RWPE2 (cell line): ENCODE data around the gene CLIC1.

ENCODE experiments used
- ATAC-seq: fragments of 200-7000 bp; cut with Tn5 transposase; 3 replicates; pipeline ENCODE4 v1.9.1; 2021; ENCODE audit warnings: low read depth
- DNase-seq: peaks from one replicate; pipeline ENCODE4 v3.0.0-alpha.2; 2020; ENCODE audit warnings: low spot score
- H3K27ac ChIP-seq: fragments of 450-650 bp; 2 replicates; pipeline ENCODE4 v1.5.1; 2017; ENCODE audit warnings: mild to moderate bottlenecking; ENCODE audit not compliant: poor library complexity, severe bottlenecking
- H3K27me3 ChIP-seq: fragments of 250-450 bp; sonication (Bioruptor Pico); 2 replicates; pipeline ENCODE4 v1.5.1; 2021; ENCODE audit warnings: mild to moderate bottlenecking, moderate library complexity; ENCODE audit not compliant: insufficient read depth, poor library complexity, severe bottlenecking
- H3K36me3 ChIP-seq: fragments of 250-450 bp; sonication (Bioruptor Pico); 2 replicates; pipeline ENCODE4 v1.5.1; 2020; ENCODE audit warnings: low read depth, mild to moderate bottlenecking, moderate library complexity
- H3K4me1 ChIP-seq: fragments of 250-450 bp; sonication (Bioruptor Pico); 2 replicates; pipeline ENCODE4 v1.5.1; 2021; ENCODE audit warnings: mild to moderate bottlenecking, moderate library complexity; ENCODE audit not compliant: insufficient read depth, poor library complexity, severe bottlenecking
- H3K4me3 ChIP-seq: fragments of 250-450 bp; sonication (Bioruptor Pico); 2 replicates; pipeline ENCODE4 v1.5.1; 2021; ENCODE audit warnings: mild to moderate bottlenecking, moderate library complexity; ENCODE audit not compliant: severe bottlenecking
- H3K9me3 ChIP-seq: fragments of 250-450 bp; sonication (Bioruptor Pico); 2 replicates; pipeline ENCODE4 v1.5.1; 2021; ENCODE audit warnings: mild to moderate bottlenecking, moderate library complexity; ENCODE audit not compliant: severe bottlenecking
- TF ChIP-seq, protein P1 (sequence below): fragments of 450-650 bp; IDR thresholded peaks from one replicate; pipeline ENCODE4 v1.5.1; 2017; ENCODE audit warnings: mild to moderate bottlenecking, moderate library complexity; ENCODE audit not compliant: poor library complexity, severe bottlenecking

Gene CLIC1

DNA sequence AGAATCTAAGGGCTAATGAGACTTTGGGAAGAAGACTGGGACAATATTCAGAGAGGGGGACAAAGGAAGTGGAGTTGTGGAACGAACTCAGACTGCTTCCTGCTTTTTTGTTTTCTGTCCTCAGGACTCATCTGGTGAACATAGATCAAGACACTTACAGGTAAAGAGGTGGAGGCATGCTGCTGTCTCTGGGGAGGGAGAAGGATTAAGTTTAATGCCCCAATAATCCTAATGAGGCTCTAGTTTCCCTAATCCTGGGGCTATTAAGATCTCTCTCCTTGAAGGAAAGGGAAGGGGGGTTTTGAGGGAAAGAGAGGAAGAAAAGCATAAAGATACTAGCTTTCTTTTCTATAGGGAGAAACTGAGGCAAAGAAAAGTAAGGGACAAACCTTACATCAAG is 8.1 kb upstream of the CLIC1 start:
- no peaks in the 10 kb centered on the region for H3K27me3 ChIP-seq
- H3K27ac ChIP-seq, result no peak overlapping the region
- H3K36me3 ChIP-seq, result peaks cover 44% of the 10 kb centered on the region
- DNase-seq (no peak), ATAC-seq (no peak)
- TF ChIP-seq, protein P1, sequence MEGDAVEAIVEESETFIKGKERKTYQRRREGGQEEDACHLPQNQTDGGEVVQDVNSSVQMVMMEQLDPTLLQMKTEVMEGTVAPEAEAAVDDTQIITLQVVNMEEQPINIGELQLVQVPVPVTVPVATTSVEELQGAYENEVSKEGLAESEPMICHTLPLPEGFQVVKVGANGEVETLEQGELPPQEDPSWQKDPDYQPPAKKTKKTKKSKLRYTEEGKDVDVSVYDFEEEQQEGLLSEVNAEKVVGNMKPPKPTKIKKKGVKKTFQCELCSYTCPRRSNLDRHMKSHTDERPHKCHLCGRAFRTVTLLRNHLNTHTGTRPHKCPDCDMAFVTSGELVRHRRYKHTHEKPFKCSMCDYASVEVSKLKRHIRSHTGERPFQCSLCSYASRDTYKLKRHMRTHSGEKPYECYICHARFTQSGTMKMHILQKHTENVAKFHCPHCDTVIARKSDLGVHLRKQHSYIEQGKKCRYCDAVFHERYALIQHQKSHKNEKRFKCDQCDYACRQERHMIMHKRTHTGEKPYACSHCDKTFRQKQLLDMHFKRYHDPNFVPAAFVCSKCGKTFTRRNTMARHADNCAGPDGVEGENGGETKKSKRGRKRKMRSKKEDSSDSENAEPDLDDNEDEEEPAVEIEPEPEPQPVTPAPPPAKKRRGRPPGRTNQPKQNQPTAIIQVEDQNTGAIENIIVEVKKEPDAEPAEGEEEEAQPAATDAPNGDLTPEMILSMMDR, result no peak
- no peak overlapping the region for H3K4me3 ChIP-seq
- peaks cover under 1% of the 10 kb centered on the region for H3K4me1 ChIP-seq
- no peaks in the 10 kb centered on the region for H3K9me3 ChIP-seq

DNA sequence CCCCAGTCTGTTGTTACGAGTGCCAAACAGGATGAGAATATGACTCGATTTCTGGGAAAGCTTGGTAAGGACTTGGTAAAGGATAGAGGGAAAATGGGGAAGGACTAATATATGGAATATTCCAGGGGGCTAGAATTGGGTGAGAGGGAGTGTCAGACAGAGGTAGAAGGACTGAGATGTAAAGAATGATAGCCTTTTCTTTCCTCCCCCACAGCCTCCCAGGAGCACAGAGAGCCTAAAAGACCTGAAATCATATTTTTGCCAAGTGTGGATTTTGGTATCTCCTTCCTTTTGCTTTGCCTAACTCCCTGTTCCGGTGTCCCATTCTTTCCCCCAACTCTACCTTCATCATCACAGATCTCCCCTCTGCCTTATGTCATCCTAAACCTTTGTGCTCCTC is 6.6 kb upstream of the CLIC1 start:
- TF ChIP-seq, protein P1, result no peak
- H3K36me3 ChIP-seq, result peaks cover 43% of the 10 kb centered on the region
- H3K27me3 ChIP-seq, result no peaks in the 10 kb centered on the region
- no peak for DNase-seq
- peaks cover 16% of the 10 kb centered on the region for H3K4me1 ChIP-seq
- H3K4me3 ChIP-seq, result no peak overlapping the region
- ATAC-seq, result no peak
- H3K9me3 ChIP-seq, result no peaks in the 10 kb centered on the region
- no peak overlapping the region for H3K27ac ChIP-seq

DNA sequence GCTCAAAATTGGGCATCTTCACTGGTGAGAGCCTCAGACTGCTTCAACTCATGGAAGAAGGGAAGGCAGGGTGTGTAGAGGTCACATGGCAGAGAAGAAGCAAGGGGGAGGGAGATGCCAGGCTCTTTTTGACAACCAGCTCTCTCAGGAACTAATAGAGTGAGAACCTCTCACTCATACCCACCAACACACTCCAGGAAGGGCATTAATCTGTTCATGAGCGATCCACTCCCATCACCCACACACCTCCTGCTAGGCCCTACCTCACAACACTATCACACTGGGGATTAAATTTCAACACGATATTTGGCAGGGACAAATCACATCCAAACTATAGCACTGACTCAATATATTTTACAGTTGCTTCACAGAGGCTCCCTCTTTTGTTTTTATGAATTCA is 5.5 kb upstream of the CLIC1 start:
- Histone ChIP-seq H3K27ac (no peak overlapping the region), H3K36me3 (peaks cover 37% of the 10 kb centered on the region), H3K9me3 (no peaks in the 10 kb centered on the region), H3K4me1 (peaks cover 24% of the 10 kb centered on the region), H3K4me3 (no peak overlapping the region), H3K27me3 (no peaks in the 10 kb centered on the region)
- TF ChIP-seq, protein P1, result no peak
- ATAC-seq (no peak), DNase-seq (no peak)

DNA sequence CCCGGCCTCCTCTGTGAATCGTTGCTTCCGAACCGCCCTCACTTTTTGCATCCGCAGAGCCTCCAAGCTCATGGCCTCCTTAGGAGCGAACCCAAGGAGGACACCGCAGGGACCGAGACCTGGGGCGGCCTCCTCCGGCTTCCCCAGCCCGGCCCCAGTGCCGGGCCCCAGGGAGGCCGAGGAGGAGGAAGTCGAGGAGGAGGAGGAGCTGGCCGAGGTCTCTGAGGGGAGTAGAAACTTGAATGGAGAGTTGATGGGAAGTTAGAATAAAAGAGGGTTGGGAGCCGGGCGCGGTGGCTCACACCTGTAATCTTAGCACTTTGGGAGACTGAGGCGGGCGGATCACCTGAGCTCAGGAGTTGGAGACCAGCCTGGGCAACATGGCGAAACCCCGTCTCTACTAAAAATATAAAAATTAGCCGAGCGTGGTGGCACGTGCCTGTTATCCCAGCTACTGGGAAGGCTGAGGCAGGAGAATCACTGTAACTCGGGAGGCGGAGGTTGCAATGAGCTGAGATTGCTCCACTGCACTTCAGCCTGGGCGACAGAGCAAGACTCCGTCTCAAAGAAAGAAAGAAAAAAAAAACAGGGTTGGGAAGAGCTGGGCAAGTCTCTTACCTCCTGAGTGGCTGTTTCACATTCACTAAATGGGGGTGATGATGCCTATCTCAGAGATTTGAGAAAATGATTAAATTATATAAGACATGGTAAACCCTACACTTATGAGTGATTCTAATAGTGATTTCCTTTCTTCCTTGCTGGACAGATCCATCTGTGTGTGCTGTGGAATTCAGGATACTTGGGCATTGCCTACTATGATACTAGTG is 4.3 kb upstream of the CLIC1 start:
- Histone ChIP-seq H3K4me1 (peaks cover 28% of the 10 kb centered on the region), H3K36me3 (peaks cover 32% of the 10 kb centered on the region), H3K27me3 (no peaks in the 10 kb centered on the region), H3K27ac (peak overlapping the region; percentile 93), H3K4me3 (peak overlapping the region; percentile 61), H3K9me3 (no peaks in the 10 kb centered on the region)
- DNase-seq (no peak), ATAC-seq (no peak)
- TF ChIP-seq, protein P1, result no peak
